HG02840 (cell line): ENCODE data around the gene PLSCR2.
"Not testable (repeated sequence)": the region's sequence is repeated elsewhere in the genome, so short reads cannot be mapped to it uniquely, and the experiment has no call there.

Source experiments
- ATAC-seq: cut with Tn5 transposase; IDR thresholded peaks from one replicate; pipeline ENCODE4 v1.9.1; 2021; ENCODE audit warnings: mild to moderate bottlenecking, moderate library complexity, moderate number of reproducible peaks; ENCODE audit not compliant: unreplicated experiment, low FRiP score

Gene PLSCR2

GRCh38 chr3:146493221-146493620, 23.9 kb upstream of the PLSCR2 start:
- ATAC-seq, result no peak

- no peak for ATAC-seq
Measured at GRCh38 chr3:146491303-146491702, 21.9 kb upstream of the PLSCR2 start.

- no peak for ATAC-seq
Measured at GRCh38 chr3:146485297-146485696, 15.9 kb upstream of the PLSCR2 start.

- ATAC-seq, result no peak
Measured at GRCh38 chr3:146476094-146476740, 6.9 kb upstream of the PLSCR2 start.

GRCh38 chr3:146474976-146475375, 5.6 kb upstream of the PLSCR2 start:
- ATAC-seq, result not testable (repeated sequence)

GRCh38 chr3:146473726-146474125, 4.4 kb upstream of the PLSCR2 start:
- no peak for ATAC-seq

GRCh38 chr3:146472611-146473010, 3.2 kb upstream of the PLSCR2 start:
- ATAC-seq, result no peak

GRCh38 chr3:146471012-146471411, 1.7 kb upstream of the PLSCR2 start:
- ATAC-seq, result no peak

GRCh38 chr3:146470425-146470990, 1.1 kb upstream of the PLSCR2 start:
- ATAC-seq, result no peak

GRCh38 chr3:146468671-146469149, 651 bp downstream of the PLSCR2 start:
- ATAC-seq, result no peak

- ATAC-seq, result no peak
Measured at GRCh38 chr3:146468234-146468633, 1.1 kb downstream of the PLSCR2 start.

- ATAC-seq, result no peak
Measured at GRCh38 chr3:146466604-146467003, 2.8 kb downstream of the PLSCR2 start.

- no peak for ATAC-seq
Measured at GRCh38 chr3:146465693-146466465, 3.5 kb downstream of the PLSCR2 start.

GRCh38 chr3:146464783-146465182, 4.6 kb downstream of the PLSCR2 start:
- ATAC-seq, result no peak

GRCh38 chr3:146464005-146464595, 5.3 kb downstream of the PLSCR2 start:
- ATAC-seq, result no peak

GRCh38 chr3:146454796-146455195, 14.6 kb downstream of the PLSCR2 start:
- no peak for ATAC-seq

GRCh38 chr3:146449613-146450012, 19.7 kb downstream of the PLSCR2 start:
- ATAC-seq, result no peak

- no peak for ATAC-seq
Measured at GRCh38 chr3:146449076-146449475, 20.3 kb downstream of the PLSCR2 start.

- ATAC-seq, result no peak
Measured at GRCh38 chr3:146446026-146446425, 23.3 kb downstream of the PLSCR2 start.

GRCh38 chr3:146440310-146440709, 29.1 kb downstream of the PLSCR2 start:
- not testable (repeated sequence) for ATAC-seq

- no peak for ATAC-seq
Measured at GRCh38 chr3:146432066-146432465, 37.3 kb downstream of the PLSCR2 start.
